ENCODE results near the gene TOMT.
A peak's percentile ranks its signal among the peaks of the same experiment; 100 is the strongest.

Gene TOMT

DNA sequence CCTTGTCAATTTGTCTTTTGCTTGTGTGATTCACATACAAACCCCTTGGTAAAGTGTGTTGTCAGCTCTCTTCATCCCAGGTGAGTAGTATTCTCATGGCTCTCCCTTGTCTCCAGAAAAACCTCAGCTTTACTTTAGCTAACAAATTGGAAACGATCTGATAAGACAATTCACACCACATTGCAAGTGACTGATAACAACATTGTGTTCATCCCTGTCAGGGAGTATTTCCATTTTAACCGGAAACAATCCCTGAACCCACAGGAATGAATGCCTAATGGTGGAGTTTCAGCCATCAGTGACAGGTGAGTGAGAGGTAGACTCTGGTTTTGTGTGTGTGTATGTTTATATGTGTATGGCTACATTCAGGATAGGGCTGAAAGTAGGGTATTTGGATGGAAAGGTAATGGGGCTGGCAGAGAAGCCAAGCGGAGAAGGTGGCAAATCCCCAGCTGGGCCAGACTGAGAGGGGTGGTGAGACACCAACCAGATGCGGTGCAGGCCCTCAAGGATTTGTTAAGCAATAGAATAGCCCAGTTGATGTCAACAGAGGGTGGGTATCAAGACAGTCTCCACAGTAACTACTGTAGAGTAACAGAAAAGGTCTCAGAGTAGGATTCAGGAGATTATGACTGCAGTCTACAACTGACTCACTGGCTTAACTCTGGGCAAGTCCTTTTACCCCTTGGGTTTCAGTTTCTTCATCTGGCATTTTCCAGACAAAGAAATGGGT is 17.5 kb upstream of the TOMT start:
- Histone ChIP-seq H3K4me3 (ENCODE audit: low read depth in 1 of 2, low read length in 2 of 2) (no peak overlapping the region), H3K36me3 (ENCODE audit: control insufficient read depth in 1 of 2, insufficient read depth in 2 of 2, low read length in 2 of 2) (peaks cover 11 to 20% of the 10 kb centered on the region in 2 donors), H3K27ac (ENCODE audit: low read length) (no peak overlapping the region), H3K27me3 (ENCODE audit: low read depth, low read length) (no peaks in the 10 kb centered on the region), H3K4me1 (ENCODE audit: control insufficient read depth in 1 of 2, insufficient read depth in 2 of 2, low read length in 2 of 2) (no peaks in the 10 kb centered on the region), H3K9me3 (ENCODE audit: control insufficient read depth in 1 of 2, low read length in 2 of 2) (no peaks in the 10 kb centered on the region)

DNA sequence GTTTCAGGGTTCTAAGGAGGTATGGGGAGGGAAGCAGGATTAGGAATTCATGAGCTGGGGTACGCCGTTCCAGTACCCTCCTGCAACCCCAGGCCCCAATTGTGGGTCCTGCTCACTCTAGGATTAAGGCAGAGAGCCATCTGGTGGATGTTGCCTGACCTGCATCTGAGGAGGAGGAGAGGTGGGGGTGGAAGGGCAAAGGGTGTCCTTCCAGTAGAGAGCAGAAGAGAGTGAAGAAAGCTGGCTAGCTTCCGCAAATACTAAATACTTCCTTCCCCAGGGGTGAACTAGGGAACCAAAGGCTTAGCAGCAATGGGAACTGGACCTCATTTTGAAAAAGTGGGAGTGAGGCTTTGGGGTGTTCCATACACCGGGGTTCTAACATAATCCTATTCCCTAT is 14.4 kb upstream of the TOMT start:
- Histone ChIP-seq H3K27me3 (ENCODE audit: low read depth, low read length) (no peaks in the 10 kb centered on the region), H3K4me3 (ENCODE audit: low read depth in 1 of 2, low read length in 2 of 2) (no peak overlapping the region), H3K9me3 (ENCODE audit: control insufficient read depth in 1 of 2, low read length in 2 of 2) (no peaks in the 10 kb centered on the region), H3K4me1 (ENCODE audit: control insufficient read depth in 1 of 2, insufficient read depth in 2 of 2, low read length in 2 of 2) (no peaks in the 10 kb centered on the region), H3K36me3 (ENCODE audit: control insufficient read depth in 1 of 2, insufficient read depth in 2 of 2, low read length in 2 of 2) (peaks cover 24 to 26% of the 10 kb centered on the region in 2 donors), H3K27ac (ENCODE audit: low read length) (no peak overlapping the region)

DNA sequence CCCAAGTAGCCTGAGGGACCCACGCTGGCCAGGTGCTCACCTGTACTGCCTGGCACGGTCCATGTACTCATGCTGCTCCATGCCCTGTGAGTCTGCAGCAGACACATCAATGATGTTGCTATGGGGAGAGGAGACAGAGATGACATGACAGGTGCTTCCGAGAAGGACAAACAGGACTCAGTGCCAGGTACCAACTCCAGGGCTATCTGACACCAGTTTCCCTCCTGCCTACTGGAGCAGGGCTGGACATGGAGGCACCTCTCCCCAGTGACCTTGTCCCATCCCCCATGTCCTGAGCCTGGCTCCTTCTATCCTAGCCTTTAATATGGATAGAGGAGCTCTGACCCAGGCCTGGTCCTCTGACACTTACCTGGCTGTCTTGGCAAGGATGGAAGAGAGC is 7.0 kb upstream of the TOMT start:
- Histone ChIP-seq H3K36me3 (ENCODE audit: control insufficient read depth in 1 of 2, insufficient read depth in 2 of 2, low read length in 2 of 2) (peaks cover 35 to 52% of the 10 kb centered on the region in 2 donors), H3K9me3 (ENCODE audit: control insufficient read depth in 1 of 2, low read length in 2 of 2) (no peaks in the 10 kb centered on the region), H3K4me1 (ENCODE audit: control insufficient read depth in 1 of 2, insufficient read depth in 2 of 2, low read length in 2 of 2) (peaks cover 16 to 40% of the 10 kb centered on the region in 2 donors), H3K27ac (ENCODE audit: low read length) (no peak overlapping the region), H3K27me3 (ENCODE audit: low read depth, low read length) (no peaks in the 10 kb centered on the region), H3K4me3 (ENCODE audit: low read depth in 1 of 2, low read length in 2 of 2) (no peak overlapping the region)

DNA sequence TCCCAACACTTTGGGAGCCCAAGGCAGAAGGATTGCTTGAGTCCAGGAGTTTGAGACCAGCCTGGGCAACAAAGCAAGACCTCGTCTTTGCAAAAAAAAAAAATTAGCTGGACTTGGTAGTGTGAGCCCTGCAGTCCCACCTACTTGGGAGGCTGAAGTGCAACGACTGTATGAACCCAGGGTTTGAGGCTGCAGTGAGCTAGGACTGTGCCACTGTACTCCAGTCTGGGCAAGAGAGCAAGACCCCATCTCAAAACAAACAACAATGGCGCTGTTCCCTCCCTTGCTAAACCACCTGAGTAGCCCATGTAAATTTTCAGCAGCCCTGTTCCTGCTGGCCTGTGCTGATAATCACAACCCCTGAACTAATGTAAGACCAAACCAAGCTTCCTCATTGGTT is 5.7 kb upstream of the TOMT start:
- H3K27ac ChIP-seq (ENCODE audit: low read length) = peak overlapping the region; percentile 19
- H3K27me3 ChIP-seq (ENCODE audit: low read depth, low read length) = no peaks in the 10 kb centered on the region
- peaks cover 28 to 43% of the 10 kb centered on the region in 2 donors for H3K36me3 ChIP-seq (ENCODE audit: control insufficient read depth in 1 of 2, insufficient read depth in 2 of 2, low read length in 2 of 2)
- H3K9me3 ChIP-seq (ENCODE audit: control insufficient read depth in 1 of 2, low read length in 2 of 2) = no peaks in the 10 kb centered on the region
- peaks cover 16 to 42% of the 10 kb centered on the region in 2 donors for H3K4me1 ChIP-seq (ENCODE audit: control insufficient read depth in 1 of 2, insufficient read depth in 2 of 2, low read length in 2 of 2)
- H3K4me3 ChIP-seq (ENCODE audit: low read depth in 1 of 2, low read length in 2 of 2) = no peak overlapping the region

DNA sequence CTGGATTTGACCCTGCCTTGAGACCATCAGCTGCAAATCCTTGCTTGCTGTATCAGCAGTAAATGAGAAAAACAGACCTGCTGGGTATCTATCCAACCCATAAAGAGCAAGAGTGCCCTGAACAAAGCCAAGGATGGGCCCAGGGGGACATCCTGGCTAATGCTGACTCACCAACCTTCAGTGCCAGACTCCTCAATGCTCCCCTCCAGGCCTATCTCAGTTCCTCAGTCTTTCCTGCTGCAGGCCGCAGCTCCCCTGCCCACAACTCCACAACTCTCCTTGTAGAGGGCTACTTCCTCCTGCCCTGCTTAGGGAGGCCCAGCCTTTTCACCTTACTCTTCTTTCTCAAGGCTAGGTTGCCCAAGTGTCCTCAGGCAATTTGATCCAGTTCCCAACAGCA is 5.3 kb upstream of the TOMT start:
- Histone ChIP-seq H3K27me3 (ENCODE audit: low read depth, low read length) (no peaks in the 10 kb centered on the region), H3K36me3 (ENCODE audit: control insufficient read depth in 1 of 2, insufficient read depth in 2 of 2, low read length in 2 of 2) (peaks cover 26 to 39% of the 10 kb centered on the region in 2 donors), H3K27ac (ENCODE audit: low read length) (peak overlapping the region; percentile 19), H3K4me3 (ENCODE audit: low read depth in 1 of 2, low read length in 2 of 2) (no peak overlapping the region), H3K9me3 (ENCODE audit: control insufficient read depth in 1 of 2, low read length in 2 of 2) (no peaks in the 10 kb centered on the region), H3K4me1 (ENCODE audit: control insufficient read depth in 1 of 2, insufficient read depth in 2 of 2, low read length in 2 of 2) (peaks cover 16 to 42% of the 10 kb centered on the region in 2 donors)

DNA sequence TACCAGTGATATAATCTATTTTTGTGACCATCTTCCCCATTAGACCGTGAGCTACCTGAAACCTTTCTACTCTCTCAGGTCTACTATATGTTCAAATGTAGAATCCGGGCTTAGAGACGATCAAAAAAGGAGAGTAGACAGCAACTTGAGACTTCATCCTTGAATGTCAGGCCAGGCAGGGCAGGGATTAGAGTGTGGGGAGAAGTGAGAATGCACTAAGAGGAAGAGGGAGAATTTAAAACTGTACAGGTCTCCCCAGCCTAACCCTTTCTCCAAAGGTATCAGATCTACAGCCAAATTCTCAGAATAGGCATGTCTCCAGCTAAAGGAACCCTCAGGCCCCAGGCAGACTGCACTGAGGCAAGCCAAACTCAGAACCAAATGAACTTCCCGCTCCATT is 3.6 kb upstream of the TOMT start:
- Histone ChIP-seq H3K27me3 (ENCODE audit: low read depth, low read length) (no peaks in the 10 kb centered on the region), H3K36me3 (ENCODE audit: control insufficient read depth in 1 of 2, insufficient read depth in 2 of 2, low read length in 2 of 2) (peaks cover 18 to 31% of the 10 kb centered on the region in 2 donors), H3K27ac (ENCODE audit: low read length) (peak overlapping the region; percentile 95), H3K4me1 (ENCODE audit: control insufficient read depth in 1 of 2, insufficient read depth in 2 of 2, low read length in 2 of 2) (peaks cover 16 to 42% of the 10 kb centered on the region in 2 donors), H3K9me3 (ENCODE audit: control insufficient read depth in 1 of 2, low read length in 2 of 2) (no peaks in the 10 kb centered on the region), H3K4me3 (ENCODE audit: low read depth in 1 of 2, low read length in 2 of 2) (peak overlapping the region; percentile 88 to 96)

DNA sequence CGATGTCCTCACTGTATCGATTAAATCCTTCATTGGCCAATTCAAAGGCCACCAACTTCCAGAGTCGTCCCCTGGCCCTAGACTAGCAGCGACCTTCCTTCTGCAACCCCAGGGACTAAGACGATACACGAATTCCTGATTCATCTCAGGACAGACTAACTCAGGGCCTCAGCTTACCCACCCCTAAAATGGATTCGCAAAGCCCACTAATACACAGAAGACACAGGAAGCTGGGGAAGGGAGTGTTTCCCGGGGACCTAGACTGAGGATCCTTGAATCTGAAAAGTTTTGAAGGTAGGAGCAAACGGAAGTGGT is 3.1 kb upstream of the TOMT start:
- H3K36me3 ChIP-seq (ENCODE audit: control insufficient read depth in 1 of 2, insufficient read depth in 2 of 2, low read length in 2 of 2) = peaks cover 17 to 27% of the 10 kb centered on the region in 2 donors
- no peaks in the 10 kb centered on the region for H3K9me3 ChIP-seq (ENCODE audit: control insufficient read depth in 1 of 2, low read length in 2 of 2)
- H3K4me1 ChIP-seq (ENCODE audit: control insufficient read depth in 1 of 2, insufficient read depth in 2 of 2, low read length in 2 of 2) = peaks cover 16 to 42% of the 10 kb centered on the region in 2 donors
- H3K27ac ChIP-seq (ENCODE audit: low read length) = peak overlapping the region; percentile 95
- H3K27me3 ChIP-seq (ENCODE audit: low read depth, low read length) = no peaks in the 10 kb centered on the region
- peak overlapping the region; percentile 88 to 96 for H3K4me3 ChIP-seq (ENCODE audit: low read depth in 1 of 2, low read length in 2 of 2)

DNA sequence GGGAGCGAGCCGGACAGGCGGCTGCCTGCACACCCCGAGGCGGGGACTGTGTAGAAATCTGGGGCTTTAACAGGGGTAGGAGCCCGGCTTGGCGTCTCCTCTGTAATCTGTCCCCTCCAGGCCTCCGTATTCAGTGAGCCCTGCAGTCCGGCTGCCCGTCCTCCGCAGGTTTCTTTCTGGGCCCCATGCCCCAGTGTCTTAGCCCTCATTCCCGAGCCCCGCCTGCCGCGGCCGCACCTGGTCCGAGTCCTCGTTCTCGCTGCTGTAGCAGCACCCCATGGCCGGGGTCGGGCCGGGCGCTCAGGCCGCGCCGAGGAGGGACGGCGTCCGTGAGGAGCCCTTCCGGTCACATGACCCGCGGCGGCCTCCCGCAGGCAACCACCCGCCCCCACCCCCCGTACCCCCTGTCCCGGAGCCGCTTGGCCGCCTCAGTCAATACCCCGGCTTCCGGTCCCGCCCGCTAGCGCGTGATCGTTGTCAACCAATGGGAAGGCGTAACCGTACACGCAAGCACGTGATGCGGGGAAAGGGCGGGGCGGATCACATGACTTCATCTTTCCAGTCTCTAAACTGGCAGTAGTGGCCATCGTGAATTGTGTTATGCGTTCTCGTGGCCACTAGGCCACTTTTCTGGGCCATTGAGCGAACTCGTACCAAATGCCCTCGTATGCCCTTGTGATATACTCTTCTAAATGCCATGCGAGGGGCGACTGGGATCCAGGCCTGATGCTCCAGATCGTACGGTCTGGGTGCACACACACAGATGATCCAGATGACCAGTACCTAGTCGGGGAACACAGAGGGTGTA is 2.6 kb upstream of the TOMT start, which contains the start of gene LAMTOR1:
LAMTOR1 (minus strand) TSS at position 352 of the 808 bp plus-strand sequence; CDS start at position 279, 73 bp downstream.
- Histone ChIP-seq H3K27me3 (ENCODE audit: low read depth, low read length) (no peaks in the 10 kb centered on the region), H3K4me3 (ENCODE audit: low read depth in 1 of 2, low read length in 2 of 2) (peak within 1 kb of the TSS; percentile 88 to 96), H3K36me3 (ENCODE audit: control insufficient read depth in 1 of 2, insufficient read depth in 2 of 2, low read length in 2 of 2) (peaks cover 11 to 21% of the 10 kb centered on the region in 2 donors), H3K4me1 (ENCODE audit: control insufficient read depth in 1 of 2, insufficient read depth in 2 of 2, low read length in 2 of 2) (peaks cover 16 to 42% of the 10 kb centered on the region in 2 donors), H3K9me3 (ENCODE audit: control insufficient read depth in 1 of 2, low read length in 2 of 2) (no peaks in the 10 kb centered on the region), H3K27ac (ENCODE audit: low read length) (peak within 1 kb of the TSS; percentile 95)

DNA sequence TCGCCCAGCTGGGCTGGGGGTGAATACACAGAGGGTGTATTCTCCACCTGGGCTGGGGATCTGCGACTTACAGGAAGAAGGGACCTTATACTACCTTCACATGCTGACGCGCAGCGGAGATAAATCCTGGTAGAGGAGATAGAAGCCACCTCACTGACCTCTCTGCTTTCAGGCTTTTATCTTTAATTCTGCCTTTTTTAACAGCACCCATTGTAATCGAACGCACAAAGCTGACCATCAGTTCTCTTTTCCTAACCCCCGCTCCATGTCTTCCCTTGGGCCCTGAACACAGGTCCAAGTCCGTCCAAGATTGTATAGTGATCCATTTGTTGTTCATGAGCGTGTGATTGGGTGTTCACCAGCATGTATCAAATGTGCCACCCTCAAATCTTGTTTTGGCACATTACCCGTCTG is 2.0 kb upstream of the TOMT start:
- Histone ChIP-seq H3K36me3 (ENCODE audit: control insufficient read depth in 1 of 2, insufficient read depth in 2 of 2, low read length in 2 of 2) (peaks cover 5 to 15% of the 10 kb centered on the region in 2 donors), H3K27me3 (ENCODE audit: low read depth, low read length) (no peaks in the 10 kb centered on the region), H3K27ac (ENCODE audit: low read length) (peak overlapping the region; percentile 83), H3K4me1 (ENCODE audit: control insufficient read depth in 1 of 2, insufficient read depth in 2 of 2, low read length in 2 of 2) (peaks cover 16 to 41% of the 10 kb centered on the region in 2 donors), H3K9me3 (ENCODE audit: control insufficient read depth in 1 of 2, low read length in 2 of 2) (no peaks in the 10 kb centered on the region), H3K4me3 (ENCODE audit: low read depth in 1 of 2, low read length in 2 of 2) (peak overlapping the region; percentile 67 to 88)

DNA sequence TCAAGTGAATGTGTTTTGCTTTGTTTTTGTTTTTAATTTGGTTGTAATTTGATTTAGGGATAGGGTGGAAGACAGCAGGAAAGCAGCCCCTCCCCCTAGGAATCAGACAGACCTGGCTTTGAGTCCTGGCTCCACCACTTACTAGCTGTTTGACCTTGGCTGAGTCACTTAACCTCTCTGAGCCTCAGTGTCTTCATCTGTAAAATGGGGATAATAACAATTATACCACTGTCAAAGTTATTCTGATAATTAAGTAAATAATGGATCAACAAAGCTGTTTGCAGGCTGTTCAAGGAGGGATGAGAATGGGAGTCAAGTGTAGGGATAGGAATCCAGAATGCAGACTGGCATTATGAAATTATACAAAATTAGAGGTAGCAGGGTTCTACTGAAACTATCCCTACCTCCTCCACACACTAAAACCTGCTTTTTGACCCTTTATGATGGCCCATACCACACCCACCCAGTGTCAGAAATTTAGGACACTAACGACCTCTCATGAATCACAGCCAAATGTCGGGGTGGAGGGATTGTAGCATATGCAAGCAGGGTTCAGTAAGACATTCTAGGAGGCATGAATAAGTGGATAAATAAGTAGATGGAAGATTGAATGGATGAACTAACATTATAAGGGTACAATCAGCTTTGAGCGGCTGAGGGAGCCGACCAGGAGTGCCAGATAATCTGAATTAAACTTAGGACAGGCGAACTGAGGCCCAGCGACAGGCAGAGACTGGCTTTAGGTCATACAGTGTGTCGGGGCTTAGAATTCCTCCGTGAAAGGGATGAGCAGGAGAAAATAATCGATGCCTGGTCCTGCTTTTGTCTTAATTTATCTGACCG is 5.8 kb downstream of the TOMT start:
- Histone ChIP-seq H3K4me1 (ENCODE audit: control insufficient read depth in 1 of 2, insufficient read depth in 2 of 2, low read length in 2 of 2) (peaks cover 6% of the 10 kb centered on the region in 2 donors), H3K36me3 (ENCODE audit: control insufficient read depth in 1 of 2, insufficient read depth in 2 of 2, low read length in 2 of 2) (peaks cover 3 to 15% of the 10 kb centered on the region in 2 donors), H3K4me3 (ENCODE audit: low read depth in 1 of 2, low read length in 2 of 2) (peak overlapping the region; percentile 61 to 87), H3K9me3 (ENCODE audit: control insufficient read depth in 1 of 2, low read length in 2 of 2) (no peaks in the 10 kb centered on the region), H3K27ac (ENCODE audit: low read length) (peak overlapping the region; percentile 100), H3K27me3 (ENCODE audit: low read depth, low read length) (no peaks in the 10 kb centered on the region)
